GM12878 (cell line): ENCODE measurements around the gene LARGE1. TPM values are rescaled to one million over a fixed set of nuclear protein-coding genes. Genes with fewer than 3 reads are reported as not detected.

ENCODE experiments used
- ATAC-seq: fragments of 200-7000 bp; cut with Tn5 transposase; 3 replicates; pipeline ENCODE4 v1.9.1; 2020; ENCODE audit warnings: mild to moderate bottlenecking, moderate library complexity
- BruUV-seq: library from RNA; stranded (reverse); fragments of 400-500 nt; replicated peaks from 2 replicates; lab custom pipeline; 2021; lab: Mats Ljungman, UMichigan
- CTCF ChIA-PET: fragments of 300-600 bp; sonication (Branson Sonifier 250); formaldehyde crosslinking; extraction: SDS; loops from one replicate; lab custom pipeline; 2021; ENCODE audit warnings: inconsistent platforms; lab: Yijun Ruan, JAX
- POLR2A ChIA-PET: fragments of 350-600 bp; formaldehyde crosslinking; extraction: SDS; loops from one replicate; lab custom pipeline; 2021; ENCODE audit warnings: inconsistent platforms; lab: Charles Lee
- RAD21 ChIA-PET: fragments of 300-600 bp; sonication (Branson Sonifier 250); formaldehyde crosslinking; loops from one replicate; lab custom pipeline; 2023; ENCODE audit warnings: antibody characterized with exemption; ENCODE audit not compliant: unreplicated experiment; lab: Charles Lee
- SMC1A ChIA-PET: fragments of 300-600 bp; sonication (Branson Sonifier 250); formaldehyde crosslinking; loops from one replicate; lab custom pipeline; 2023; ENCODE audit not compliant: unreplicated experiment, uncharacterized antibody; lab: Charles Lee
- DNase-seq: peaks from one replicate; pipeline ENCODE4 v3.0.0-alpha.2; 2011; ENCODE audit warnings: low read depth, low spot score
- FAIRE-seq: peaks from 3 replicates; lab custom pipeline; 2011; peaks lifted over from hg19 to GRCh38; lab: Jason Lieb, UNC
- H2AFZ ChIP-seq: 2 replicates; pipeline ENCODE4 v1.6.0; 2011; ENCODE audit warnings: low read depth, low read length, control low read depth; ENCODE audit not compliant: control insufficient read depth
- H3K27ac ChIP-seq: 2 replicates; pipeline ENCODE4 v1.5.1; 2011; ENCODE audit warnings: control low read depth; ENCODE audit not compliant: control insufficient read depth, insufficient read depth
- H3K27me3 ChIP-seq, 2 experiments: replicated peaks in 1 of 2; 2 replicates each; pipeline versions ENCODE4 v1.6.0 to v1.6.1; 2011; ENCODE audit warnings: low read length in 1 of 2; ENCODE audit not compliant: control insufficient read depth in 2 of 2, insufficient read depth in 2 of 2
- H3K36me3 ChIP-seq, 2 experiments: 2 replicates each; pipeline ENCODE4 v1.5.1; 2011; ENCODE audit warnings: low read length in 1 of 2; ENCODE audit not compliant: control insufficient read depth in 2 of 2, insufficient read depth in 2 of 2
- H3K4me1 ChIP-seq: 2 replicates; pipeline ENCODE4 v1.6.1; 2011; ENCODE audit warnings: mild to moderate bottlenecking, low read length, moderate library complexity, mixed read lengths; ENCODE audit not compliant: control insufficient read depth, insufficient read depth
- H3K4me2 ChIP-seq: 2 replicates; pipeline ENCODE4 v1.6.0; 2011; ENCODE audit warnings: control low read depth; ENCODE audit not compliant: control insufficient read depth, insufficient read depth
- H3K4me3 ChIP-seq: fragments of 200-600 bp; sonication (generic); 2 replicates; pipeline ENCODE4 v1.5.1; 2016
- H3K79me2 ChIP-seq: 2 replicates; pipeline ENCODE4 v1.6.0; 2011; ENCODE audit warnings: low read length; ENCODE audit not compliant: control insufficient read depth, insufficient read depth
- H3K9ac ChIP-seq: 2 replicates; pipeline ENCODE4 v1.8.0; 2011; ENCODE audit warnings: low read length, control low read depth, mixed read lengths; ENCODE audit not compliant: control insufficient read depth, insufficient read depth
- H3K9me3 ChIP-seq: replicated peaks from 3 replicates; pipeline ENCODE4 v1.5.1; 2011; ENCODE audit warnings: mild to moderate bottlenecking, low read length; ENCODE audit not compliant: control insufficient read depth, insufficient read depth
- H4K20me1 ChIP-seq: 2 replicates; pipeline ENCODE4 v1.6.0; 2011; ENCODE audit not compliant: control insufficient read depth, insufficient read depth
- TAF1 ChIP-seq: IDR thresholded peaks from 2 replicates; pipeline ENCODE4 v1.6.1; 2011; ENCODE audit warnings: mild to moderate bottlenecking, low read depth, low read length, borderline replicate concordance
- TCF12 ChIP-seq: IDR thresholded peaks from 2 replicates; pipeline ENCODE4 v1.6.1; 2011; ENCODE audit warnings: low read depth, mild to moderate bottlenecking, low read length
- ZBTB40 ChIP-seq: fragments of 450-650 bp; IDR thresholded peaks from 2 replicates; pipeline ENCODE4 v1.6.1; 2016; ENCODE audit warnings: mild to moderate bottlenecking, moderate library complexity, borderline replicate concordance
- WGBS: methylation state at CpG from one replicate; pipeline ENCODE4 v1.1.6; 2016; ENCODE audit warnings: low lambda C conversion rate; ENCODE audit not compliant: insufficient replicate concordance, insufficient coverage; ENCODE audit errors: missing lambda C conversion rate; 5-methylcytosine and 5-hydroxymethylcytosine counted together
- in situ Hi-C: fragments of 300-500 bp; cut with MboI; formaldehyde crosslinking; loops from 9 replicates; pipeline ENCODE4 v1.14.3; 2018; ENCODE audit warnings: mixed read lengths
- intact Hi-C: fragments of 100-400 bp; cut with micrococcal nuclease; formaldehyde crosslinking; loops from one replicate; pipeline ENCODE4 v1.14.2; 2022; ENCODE audit not compliant: unreplicated experiment
- polyA plus RNA-seq, 11 experiments: library from polyadenylated mRNA; depleted of rRNA in 4 of 11; unstranded in 6 of 11; stranded (reverse) in 5 of 11; fragments of >200 nt; fragmentation: Nextera tagmentation in 4 of 11; fragmentation: Illumina TruSeq in 1 of 11; extraction: Ambion mirVana in 4 of 11; extraction: Trizol in 1 of 11; gene quantifications; 1 replicate in 1 of 11; 2 replicates in 10 of 11; pipeline versions ENCODE4 v1.2.1 to v1.2.3, GENCODE V29; 2011 to 2016; ENCODE audit warnings: inconsistent platforms in 2 of 11, missing spikeins in 2 of 11, low read depth in 1 of 11
- total RNA-seq, 4 experiments: library from RNA; depleted of rRNA in 3 of 4; stranded (reverse); fragments of >200 nt in 3 of 4; fragmentation: Illumina TruSeq in 1 of 4; extraction: Trizol in 1 of 4; gene quantifications; 2 replicates each; pipeline versions ENCODE4 v1.2.1 to v1.2.3, GENCODE V29; 2013 to 2021

The LARGE1 gene
- total and polyA plus RNA-seq, 10 of the 15 experiments (the other 5 are each of a cell fraction or from before 2014, with no cell fraction given) = 3.2 to 41.4 (median 17.3) TPM

- POLR2A ChIA-PET = no interaction called here
- WGBS = 95% methylated on average over 7 of the region's 7 CpGs
- in situ Hi-C loops = loop anchor here (5.0 to 10.0 kb wide), 4 partner anchors 58 to 1577 kb away; no protein-coding TSS in a partner anchor
Measured at GRCh38 chr22:33575771-33576170, 344.5 kb downstream of the LARGE1 start.

More at GRCh38 chr22:33575771-33576170, 344.5 kb downstream of the LARGE1 start:
- Histone ChIP-seq H3K4me2 (no peak overlapping the region), H3K79me2 (no peaks in the 10 kb centered on the region), H3K27me3 (no peaks in the 10 kb centered on the region), H3K4me1 (peaks cover 6% of the 10 kb centered on the region; the same call in 1 of the 2 replicates), H2AFZ (no peak overlapping the region), H3K36me3 (no peaks in the 10 kb centered on the region), H3K27ac (no peak overlapping the region), H4K20me1 (no peaks in the 10 kb centered on the region), H3K9ac (no peak overlapping the region), H3K4me3 (no peak overlapping the region), H3K9me3 (no peaks in the 10 kb centered on the region)
- no TSS peak for BruUV-seq
- ChIA-PET SMC1A (interaction anchor here (0.9 to 6.1 kb wide), 9 partner anchors 10 to 348 kb away, joined by 3 to 49 read pairs (median 3); no protein-coding TSS in a partner anchor), RAD21 (interaction anchor here (1.3 to 2.2 kb wide), 4 partner anchors 9 to 276 kb away, joined by 4 to 16 read pairs (median 9); no protein-coding TSS in a partner anchor), CTCF (interaction anchor here (0.8 to 2.6 kb wide), 9 partner anchors 18 to 366 kb away, joined by 3 to 38 read pairs (median 3); no protein-coding TSS in a partner anchor)
- intact Hi-C loops = loop anchor here (5.0 kb wide), 1 partner anchor 342 kb away; no protein-coding TSS in a partner anchor
- DNase-seq = no peak
- FAIRE-seq = no peak
- TF ChIP-seq ZBTB40 = no peak
- TF ChIP-seq TCF12 = no peak
- TF ChIP-seq TAF1 = no peak
- TF ChIP-seq, all 136 proteins: peak for 0
- ATAC-seq = no peak
